DOHH2 (cell line): ENCODE measurements around the gene IFNG-AS1.

Source experiments
- H3F3A ChIP-seq: fragments of 200-600 bp; sonication (generic), shearing (Covaris generic); 2 replicates; pipeline ENCODE4 v1.6.0; 2016; ENCODE audit warnings: antibody characterized with exemption, mild to moderate bottlenecking; ENCODE audit not compliant: control insufficient read depth, insufficient read depth
- H3K27ac ChIP-seq: fragments of 200-600 bp; sonication (generic); 2 replicates; pipeline ENCODE4 v1.5.1; 2014; ENCODE audit warnings: low read depth, mild to moderate bottlenecking, low read length, moderate library complexity
- H3K27me3 ChIP-seq: fragments of 200-600 bp; sonication (generic); 2 replicates; pipeline ENCODE4 v1.6.1; 2014; ENCODE audit warnings: mild to moderate bottlenecking, low read length, mixed read lengths; ENCODE audit not compliant: control insufficient read depth
- H3K36me3 ChIP-seq: fragments of 200-600 bp; sonication (generic); 2 replicates; pipeline ENCODE4 v1.6.1; 2014; ENCODE audit warnings: mild to moderate bottlenecking, low read length, moderate library complexity, mixed read lengths; ENCODE audit not compliant: control insufficient read depth
- H3K4me1 ChIP-seq: fragments of 200-600 bp; sonication (generic); 2 replicates; pipeline ENCODE4 v1.6.1; 2014; ENCODE audit warnings: mild to moderate bottlenecking, low read length, mixed read lengths; ENCODE audit not compliant: control insufficient read depth
- H3K4me2 ChIP-seq: fragments of 200-600 bp; sonication (generic); 2 replicates; pipeline ENCODE4 v1.6.0; 2014; ENCODE audit warnings: mild to moderate bottlenecking, low read length, moderate library complexity
- H3K4me3 ChIP-seq: fragments of 200-600 bp; sonication (generic); 2 replicates; pipeline ENCODE4 v1.5.1; 2014; ENCODE audit warnings: mild to moderate bottlenecking, low read length, mixed read lengths
- H3K79me2 ChIP-seq: fragments of 200-600 bp; sonication (generic); 2 replicates; pipeline ENCODE4 v1.6.1; 2014; ENCODE audit warnings: mild to moderate bottlenecking, low read length, mixed read lengths; ENCODE audit not compliant: control insufficient read depth
- H3K9me2 ChIP-seq: fragments of 200-600 bp; sonication (generic); replicated peaks from 2 replicates; pipeline ENCODE4 v1.6.1; 2014; ENCODE audit warnings: mild to moderate bottlenecking, low read length, mixed read lengths; ENCODE audit not compliant: control insufficient read depth
- H3K9me3 ChIP-seq: fragments of 200-600 bp; sonication (generic); 2 replicates; pipeline ENCODE4 v1.6.1; 2014; ENCODE audit warnings: antibody characterized with exemption, low read length, mixed read lengths; ENCODE audit not compliant: control insufficient read depth, insufficient read depth
- H4K20me1 ChIP-seq: fragments of 200-600 bp; sonication (generic); 2 replicates; pipeline ENCODE4 v1.6.0; 2014; ENCODE audit warnings: low read depth, mild to moderate bottlenecking, antibody characterized with exemption, low read length, moderate library complexity; ENCODE audit not compliant: control insufficient read depth, insufficient read depth
- EZH2phosphoT487 ChIP-seq: fragments of 200-600 bp; sonication (generic); IDR thresholded peaks from 2 replicates; pipeline ENCODE4 v1.6.1; 2017; ENCODE audit warnings: borderline replicate concordance, mild to moderate bottlenecking, antibody characterized with exemption, low read length, moderate library complexity, mixed read lengths
- TF ChIP-seq, protein P1 (sequence below): fragments of 200-600 bp; sonication (generic); IDR thresholded peaks from one replicate; pipeline ENCODE4 v1.5.1; 2014; ENCODE audit warnings: antibody characterized with exemption, mild to moderate bottlenecking, low read depth, low read length; ENCODE audit not compliant: poor library complexity, severe bottlenecking

IFNG-AS1 gene

DNA sequence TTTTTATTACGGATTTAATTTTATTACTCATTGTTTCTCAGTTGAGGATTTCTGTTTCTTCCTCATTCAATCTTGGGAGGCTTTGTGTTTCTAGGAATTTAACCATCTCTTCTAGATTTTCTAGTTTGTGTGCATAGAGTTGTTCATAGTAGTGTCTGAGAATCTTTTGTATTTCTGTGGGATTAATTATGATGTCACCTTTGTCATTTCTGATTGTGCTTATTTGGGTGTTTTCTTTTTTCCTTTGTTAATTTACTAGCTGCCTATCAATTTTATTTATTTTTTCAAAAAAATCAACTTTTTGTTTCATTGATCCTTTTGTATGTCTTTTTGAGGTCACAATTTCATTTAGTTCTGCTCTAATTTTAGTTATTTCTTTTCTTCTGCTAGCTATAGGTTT is 75.9 kb downstream of the IFNG-AS1 start:
- H3K9me2 ChIP-seq = no peaks in the 10 kb centered on the region
- H3F3A ChIP-seq = no peaks in the 10 kb centered on the region
- no peak overlapping the region for H3K27ac ChIP-seq
- H3K27me3 ChIP-seq = no peaks in the 10 kb centered on the region
- no peaks in the 10 kb centered on the region for H3K36me3 ChIP-seq
- no peaks in the 10 kb centered on the region for H3K79me2 ChIP-seq
- H4K20me1 ChIP-seq = no peaks in the 10 kb centered on the region
- TF ChIP-seq, protein P1, sequence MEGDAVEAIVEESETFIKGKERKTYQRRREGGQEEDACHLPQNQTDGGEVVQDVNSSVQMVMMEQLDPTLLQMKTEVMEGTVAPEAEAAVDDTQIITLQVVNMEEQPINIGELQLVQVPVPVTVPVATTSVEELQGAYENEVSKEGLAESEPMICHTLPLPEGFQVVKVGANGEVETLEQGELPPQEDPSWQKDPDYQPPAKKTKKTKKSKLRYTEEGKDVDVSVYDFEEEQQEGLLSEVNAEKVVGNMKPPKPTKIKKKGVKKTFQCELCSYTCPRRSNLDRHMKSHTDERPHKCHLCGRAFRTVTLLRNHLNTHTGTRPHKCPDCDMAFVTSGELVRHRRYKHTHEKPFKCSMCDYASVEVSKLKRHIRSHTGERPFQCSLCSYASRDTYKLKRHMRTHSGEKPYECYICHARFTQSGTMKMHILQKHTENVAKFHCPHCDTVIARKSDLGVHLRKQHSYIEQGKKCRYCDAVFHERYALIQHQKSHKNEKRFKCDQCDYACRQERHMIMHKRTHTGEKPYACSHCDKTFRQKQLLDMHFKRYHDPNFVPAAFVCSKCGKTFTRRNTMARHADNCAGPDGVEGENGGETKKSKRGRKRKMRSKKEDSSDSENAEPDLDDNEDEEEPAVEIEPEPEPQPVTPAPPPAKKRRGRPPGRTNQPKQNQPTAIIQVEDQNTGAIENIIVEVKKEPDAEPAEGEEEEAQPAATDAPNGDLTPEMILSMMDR = no peak
- TF ChIP-seq EZH2phosphoT487 = no peak
- no peaks in the 10 kb centered on the region for H3K9me3 ChIP-seq
- peaks cover 14% of the 10 kb centered on the region for H3K4me1 ChIP-seq
- H3K4me2 ChIP-seq = peak overlapping the region; percentile 41; the same call in 1 of the 2 replicates
- no peak overlapping the region for H3K4me3 ChIP-seq

DNA sequence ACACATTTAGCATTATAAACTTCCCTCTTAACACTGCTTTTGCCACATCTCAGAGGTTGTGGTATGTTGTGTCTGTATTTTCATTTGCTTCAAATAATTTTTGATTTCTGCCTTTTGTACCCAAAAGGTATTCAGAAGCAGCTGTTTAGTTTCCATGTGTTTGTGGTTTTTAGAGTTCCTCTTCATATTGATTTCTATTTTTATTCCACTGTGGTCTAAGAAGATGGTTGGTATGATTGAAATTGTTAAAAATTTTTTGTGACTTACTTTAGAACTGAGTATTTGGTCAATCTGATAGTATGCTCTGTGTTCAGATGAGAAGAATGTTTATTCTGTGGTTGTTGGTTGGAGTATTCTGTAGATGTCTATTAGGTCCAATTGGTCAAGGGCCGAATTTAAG is 76.4 kb downstream of the IFNG-AS1 start:
- Histone ChIP-seq H3K27ac (no peak overlapping the region), H3K79me2 (no peaks in the 10 kb centered on the region), H3K4me2 (peak overlapping the region; percentile 41)

DNA sequence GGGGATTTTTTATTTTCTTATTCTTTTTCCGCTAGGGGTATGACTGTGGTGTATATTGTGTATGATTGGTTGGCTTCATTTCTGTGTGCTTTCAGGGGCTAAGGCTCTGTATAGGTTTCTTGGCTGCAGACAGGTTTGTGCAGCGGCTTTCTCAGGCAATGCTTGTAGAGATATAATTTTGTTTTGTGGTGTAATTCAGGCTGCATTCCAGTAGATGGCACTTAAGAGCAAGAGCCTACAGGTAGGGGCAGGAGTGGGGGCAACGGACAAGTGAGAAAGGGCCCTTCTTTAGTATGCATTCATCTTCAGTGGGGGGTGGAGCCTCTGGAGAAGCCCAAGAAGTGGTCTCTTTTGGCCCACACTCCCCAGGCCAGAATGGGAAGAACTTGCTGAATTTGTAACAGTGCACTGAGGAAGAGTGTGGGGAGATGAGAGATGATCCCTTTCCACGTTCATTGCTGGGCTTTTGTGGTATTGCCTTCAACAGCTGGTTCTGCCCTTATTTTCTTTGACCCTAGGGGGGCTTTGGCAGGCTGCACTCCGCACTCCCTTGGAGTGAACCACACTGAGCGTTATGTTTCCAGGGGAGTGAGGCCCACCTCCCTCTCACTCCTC is 78.6 kb downstream of the IFNG-AS1 start:
- TF ChIP-seq, protein P1 = peak; percentile 79
- no peak for TF ChIP-seq EZH2phosphoT487
- no peaks in the 10 kb centered on the region for H3F3A ChIP-seq
- no peaks in the 10 kb centered on the region for H3K9me3 ChIP-seq
- H3K27me3 ChIP-seq = no peaks in the 10 kb centered on the region
- no peak overlapping the region for H3K4me3 ChIP-seq
- H3K9me2 ChIP-seq = no peaks in the 10 kb centered on the region
- H3K4me2 ChIP-seq = no peak overlapping the region
- no peaks in the 10 kb centered on the region for H4K20me1 ChIP-seq
- H3K4me1 ChIP-seq = peaks cover 16% of the 10 kb centered on the region
- no peaks in the 10 kb centered on the region for H3K36me3 ChIP-seq
- no peak overlapping the region for H3K27ac ChIP-seq
- H3K79me2 ChIP-seq = no peaks in the 10 kb centered on the region

More for the DNA sequence above, 76.4 kb downstream of the IFNG-AS1 start:
- no peaks in the 10 kb centered on the region for H3F3A ChIP-seq
- H3K9me2 ChIP-seq = no peaks in the 10 kb centered on the region
- peaks cover 16% of the 10 kb centered on the region for H3K4me1 ChIP-seq
- no peaks in the 10 kb centered on the region for H3K9me3 ChIP-seq
- H3K36me3 ChIP-seq = no peaks in the 10 kb centered on the region
- no peaks in the 10 kb centered on the region for H3K27me3 ChIP-seq
- no peak overlapping the region for H3K4me3 ChIP-seq
- no peaks in the 10 kb centered on the region for H4K20me1 ChIP-seq
- no peak for TF ChIP-seq EZH2phosphoT487
- TF ChIP-seq, protein P1 = no peak
